Stimulated activated CD4-positive, alpha-beta T cell treated with anti-CD3 and anti-CD28 coated beads, Interleukin-1b, Interleukin-23, amount 100 ng/mL, for 24 hours (primary cell): ENCODE results near the gene ERG.

Experiments used
- DNase-seq, 4 experiments: peaks; one replicate each; pipeline ENCODE4 v3.0.0-alpha.2; 2020; ENCODE audit warnings: low read depth in 4 of 4, low spot score in 1 of 4

ERG gene

GRCh38 chr21:38359835-38360234 lies 138.4 kb downstream of the ERG start:
- no peak for DNase-seq

GRCh38 chr21:38359090-38359489 lies 139.2 kb downstream of the ERG start:
- no peak for DNase-seq

- no peak for DNase-seq
Observed at GRCh38 chr21:38358666-38359065, 139.6 kb downstream of the ERG start.

GRCh38 chr21:38358098-38358497 lies 140.2 kb downstream of the ERG start:
- no peak for DNase-seq

- DNase-seq, result no peak
Observed at GRCh38 chr21:38356883-38357625, 141.2 kb downstream of the ERG start.

GRCh38 chr21:38355992-38356781 lies 142.1 kb downstream of the ERG start:
- DNase-seq, result peak; percentile 52 to 69 (median 59)

GRCh38 chr21:38355353-38355752 lies 142.9 kb downstream of the ERG start:
- no peak for DNase-seq

GRCh38 chr21:38354746-38355145 lies 143.5 kb downstream of the ERG start:
- DNase-seq, result no peak

- DNase-seq, result no peak
Observed at GRCh38 chr21:38354231-38354630, 144.0 kb downstream of the ERG start.

- peak in 3 of 4 experiments; percentile 23 to 35 (median 26) for DNase-seq
Observed at GRCh38 chr21:38352536-38353219, 145.6 kb downstream of the ERG start.

GRCh38 chr21:38351961-38352521 lies 146.2 kb downstream of the ERG start:
- DNase-seq, result no peak

- DNase-seq, result no peak
Observed at GRCh38 chr21:38351176-38351959, 146.9 kb downstream of the ERG start.

GRCh38 chr21:38350684-38351083 lies 147.6 kb downstream of the ERG start:
- DNase-seq, result no peak

- no peak for DNase-seq
Observed at GRCh38 chr21:38349977-38350376, 148.3 kb downstream of the ERG start.

GRCh38 chr21:38349111-38349746 lies 149.0 kb downstream of the ERG start:
- no peak for DNase-seq

GRCh38 chr21:38346286-38346685 lies 152.0 kb downstream of the ERG start:
- no peak for DNase-seq

GRCh38 chr21:38343691-38344090 lies 154.6 kb downstream of the ERG start:
- DNase-seq, result no peak

GRCh38 chr21:38342739-38343138 lies 155.5 kb downstream of the ERG start:
- DNase-seq, result no peak

GRCh38 chr21:38341546-38342012 lies 156.7 kb downstream of the ERG start:
- DNase-seq, result no peak

GRCh38 chr21:38340131-38340530 lies 158.1 kb downstream of the ERG start:
- no peak for DNase-seq
